ENCODE results near the gene CLN6. TPM values are rescaled to one million over a fixed set of nuclear protein-coding genes. Genes with fewer than 3 reads are reported as not detected.
"Not testable (repeated sequence)": the region's sequence is repeated elsewhere in the genome, so short reads cannot be mapped to it uniquely, and the experiment has no call there.

Gene CLN6
- total RNA-seq, 1 donor from 2014 or later: 46.6 TPM

- no peak overlapping the region for H3K4me3 Mint-ChIP-seq (ENCODE audit: low read depth)
- peaks cover 30% of the 10 kb centered on the region for H3K36me3 Mint-ChIP-seq (ENCODE audit: insufficient read depth)
- TF ChIP-seq CTCF (IDR thresholded peaks at IDR 0.05; ENCODE audit: unreplicated experiment): no peak
These were observed 45.8 kb downstream of the CLN6 start for GRCh38 chr15:68183616-68184315.

GRCh38 chr15:68177742-68178141 lies 51.8 kb downstream of the CLN6 start:
- Mint-ChIP-seq H3K27me3 (no peaks in the 10 kb centered on the region), H3K36me3 (ENCODE audit: insufficient read depth) (peaks cover 14% of the 10 kb centered on the region), H3K4me3 (ENCODE audit: low read depth) (no peak overlapping the region), H3K27ac (no peak overlapping the region), H3K4me1 (ENCODE audit: low read depth) (no peaks in the 10 kb centered on the region), H3K9me3 (ENCODE audit: low read depth) (no peaks in the 10 kb centered on the region)
- no peak for DNase-seq (ENCODE audit: low spot score, unreplicated experiment)
- TF ChIP-seq CTCF (IDR thresholded peaks at IDR 0.05; ENCODE audit: unreplicated experiment): no peak

More at GRCh38 chr15:68183616-68184315, 45.8 kb downstream of the CLN6 start:
- Mint-ChIP-seq H3K27ac (no peak overlapping the region), H3K27me3 (no peaks in the 10 kb centered on the region), H3K4me1 (ENCODE audit: low read depth) (no peaks in the 10 kb centered on the region), H3K9me3 (ENCODE audit: low read depth) (no peaks in the 10 kb centered on the region)
- DNase-seq (ENCODE audit: low spot score, unreplicated experiment): no peak

GRCh38 chr15:68176601-68177000 lies 52.9 kb downstream of the CLN6 start:
- Mint-ChIP-seq H3K27me3 (no peaks in the 10 kb centered on the region), H3K4me3 (ENCODE audit: low read depth) (no peak overlapping the region), H3K9me3 (ENCODE audit: low read depth) (no peaks in the 10 kb centered on the region), H3K36me3 (ENCODE audit: insufficient read depth) (peaks cover 18% of the 10 kb centered on the region), H3K27ac (no peak overlapping the region), H3K4me1 (ENCODE audit: low read depth) (no peaks in the 10 kb centered on the region)
- no peak for TF ChIP-seq CTCF (IDR thresholded peaks at IDR 0.05; ENCODE audit: unreplicated experiment)
- no peak for DNase-seq (ENCODE audit: low spot score, unreplicated experiment)

GRCh38 chr15:68175526-68175925 lies 54.0 kb downstream of the CLN6 start:
- Mint-ChIP-seq H3K4me3 (ENCODE audit: low read depth) (no peak overlapping the region), H3K9me3 (ENCODE audit: low read depth) (no peaks in the 10 kb centered on the region), H3K4me1 (ENCODE audit: low read depth) (no peaks in the 10 kb centered on the region), H3K27ac (no peak overlapping the region), H3K27me3 (no peaks in the 10 kb centered on the region), H3K36me3 (ENCODE audit: insufficient read depth) (peaks cover 16% of the 10 kb centered on the region)
- no peak for DNase-seq (ENCODE audit: low spot score, unreplicated experiment)
- TF ChIP-seq CTCF (IDR thresholded peaks at IDR 0.05; ENCODE audit: unreplicated experiment): no peak

GRCh38 chr15:68173119-68173518 lies 56.4 kb downstream of the CLN6 start:
- no peaks in the 10 kb centered on the region for H3K27me3 Mint-ChIP-seq
- no peak for TF ChIP-seq CTCF (IDR thresholded peaks at IDR 0.05; ENCODE audit: unreplicated experiment)
- H3K27ac Mint-ChIP-seq: no peak overlapping the region
- H3K4me3 Mint-ChIP-seq (ENCODE audit: low read depth): no peak overlapping the region
- no peaks in the 10 kb centered on the region for H3K4me1 Mint-ChIP-seq (ENCODE audit: low read depth)
- H3K9me3 Mint-ChIP-seq (ENCODE audit: low read depth): no peaks in the 10 kb centered on the region
- DNase-seq (ENCODE audit: low spot score, unreplicated experiment): no peak
- peaks cover 16% of the 10 kb centered on the region for H3K36me3 Mint-ChIP-seq (ENCODE audit: insufficient read depth)

GRCh38 chr15:68172037-68172436 lies 57.5 kb downstream of the CLN6 start:
- H3K36me3 Mint-ChIP-seq (ENCODE audit: insufficient read depth): peaks cover 14% of the 10 kb centered on the region
- DNase-seq (ENCODE audit: low spot score, unreplicated experiment); H3K27me3 Mint-ChIP-seq; H3K4me3 Mint-ChIP-seq (ENCODE audit: low read depth); H3K27ac Mint-ChIP-seq; H3K4me1 Mint-ChIP-seq (ENCODE audit: low read depth); H3K9me3 Mint-ChIP-seq (ENCODE audit: low read depth): not testable (repeated sequence)

Measured in progenitor cell of endocrine pancreas (in vitro differentiated cells).